Cerebellar nuclear complex (tissue), 1 donor: ENCODE measurements around the gene RBM14.
A peak's percentile ranks its signal among the peaks of the same experiment; 100 is the strongest.
"Not testable (repeated sequence)": the region's sequence is repeated elsewhere in the genome, so short reads cannot be mapped to it uniquely, and the experiment has no call there.

Experiments used
- DNase-seq, 2 experiments: peaks; one replicate each; lab custom pipeline; 2025; lab: John Stamatoyannopoulos, UW

The RBM14 gene

GRCh38 chr11:66636411-66636810 is 20.0 kb downstream of the RBM14 start:
- no peak for DNase-seq

DNA sequence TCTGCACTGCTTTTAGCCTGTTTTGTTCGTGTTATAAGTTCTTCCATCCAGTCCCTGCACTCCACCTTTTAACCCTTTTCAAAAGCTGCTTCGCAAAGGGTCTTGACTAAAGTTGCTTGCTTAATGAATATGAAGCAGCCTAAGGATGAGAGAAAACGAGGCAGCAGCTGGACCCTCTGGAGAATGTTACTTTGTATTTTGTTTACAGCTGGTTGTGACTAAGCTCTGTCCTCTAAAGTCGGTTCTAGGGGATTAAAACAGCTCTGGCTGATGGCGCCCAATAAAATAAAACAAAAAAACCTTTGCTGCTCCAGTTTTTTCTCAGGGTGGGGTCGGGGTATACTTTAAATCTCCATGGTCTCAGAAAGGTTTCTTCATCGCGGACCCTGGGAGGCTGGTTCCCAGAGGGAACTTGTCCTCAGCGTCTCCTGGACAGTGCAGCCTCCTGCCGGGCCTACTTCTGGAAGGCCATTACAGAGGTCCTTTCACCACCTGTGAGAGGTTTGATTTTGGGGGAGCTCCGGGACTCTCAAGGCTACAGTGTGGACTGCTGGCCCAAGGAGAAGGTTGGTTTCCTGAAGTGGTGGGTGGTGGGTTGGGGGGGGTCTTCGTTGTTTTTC is 21.2 kb downstream of the RBM14 start:
- no peak for DNase-seq

- DNase-seq, result peak; percentile 96 to 98
Observed at GRCh38 chr11:66638177-66639065, 22.0 kb downstream of the RBM14 start, which contains the start of gene RBM4. Gene RBM4, plus strand, starts transcription at chr11:66638703. Its CDS starts 1,009 bp downstream, at chr11:66639712.

DNA sequence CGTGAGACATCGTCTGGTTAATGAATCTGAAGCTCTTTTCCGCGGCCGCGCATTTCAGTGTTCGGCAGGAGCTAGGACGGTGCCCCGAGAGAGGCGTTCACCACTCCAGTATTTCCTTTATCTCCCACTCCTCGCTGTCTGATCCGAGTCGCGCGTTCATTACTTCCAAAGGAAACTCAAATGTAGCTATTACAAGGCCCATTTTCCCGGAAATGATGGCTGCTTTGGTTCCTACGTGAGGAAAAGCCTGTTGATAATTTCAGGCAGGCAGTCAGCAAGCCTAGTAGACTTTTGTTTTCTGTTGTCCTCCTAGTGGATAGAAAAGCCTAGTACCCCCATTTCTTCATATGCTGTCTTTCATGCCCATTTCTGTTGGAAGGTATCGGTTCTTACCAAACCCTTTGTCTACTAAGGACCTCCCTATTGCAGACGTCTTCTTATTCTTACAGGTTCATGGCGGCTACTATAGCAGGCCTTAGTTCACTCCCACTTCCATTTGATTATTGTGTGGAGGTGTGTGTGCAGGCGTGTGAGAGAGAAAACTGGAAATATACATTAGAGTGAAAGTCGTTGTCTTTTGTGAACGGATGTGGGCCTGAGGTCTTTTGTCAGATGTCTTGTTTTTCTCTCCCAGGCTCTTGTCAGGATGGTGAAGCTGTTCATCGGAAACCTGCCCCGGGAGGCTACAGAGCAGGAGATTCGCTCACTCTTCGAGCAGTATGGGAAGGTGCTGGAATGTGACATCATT is 22.8 kb downstream of the RBM14 start:
- DNase-seq, result no peak

- DNase-seq, result not testable (repeated sequence)
Observed at GRCh38 chr11:66639814-66640340, 23.4 kb downstream of the RBM14 start.

GRCh38 chr11:66641834-66642233 is 25.4 kb downstream of the RBM14 start:
- DNase-seq, result no peak

DNA sequence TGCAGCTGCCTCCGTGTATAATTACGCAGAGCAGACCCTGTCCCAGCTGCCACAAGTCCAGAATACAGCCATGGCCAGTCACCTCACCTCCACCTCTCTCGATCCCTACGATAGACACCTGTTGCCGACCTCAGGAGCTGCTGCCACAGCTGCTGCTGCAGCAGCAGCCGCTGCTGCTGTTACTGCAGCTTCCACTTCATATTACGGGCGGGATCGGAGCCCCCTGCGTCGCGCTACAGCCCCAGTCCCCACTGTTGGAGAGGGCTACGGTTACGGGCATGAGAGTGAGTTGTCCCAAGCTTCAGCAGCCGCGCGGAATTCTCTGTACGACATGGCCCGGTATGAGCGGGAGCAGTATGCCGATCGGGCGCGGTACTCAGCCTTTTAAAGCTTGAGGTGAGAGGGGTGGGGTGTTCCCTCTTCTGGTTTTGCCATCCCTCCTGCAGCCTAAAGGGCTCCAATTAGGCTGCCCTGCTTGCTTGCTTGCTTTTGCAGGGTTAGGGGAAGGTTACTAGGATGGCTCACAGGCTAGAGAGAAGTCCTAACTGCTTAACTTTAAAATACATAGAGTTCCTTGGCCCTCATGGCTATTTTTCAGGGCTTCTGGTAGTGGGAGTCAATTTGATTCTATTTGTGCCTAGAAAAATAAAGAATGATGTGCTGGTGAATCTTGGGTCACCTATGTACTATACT is 27.5 kb downstream of the RBM14 start:
- DNase-seq, result no peak

DNA sequence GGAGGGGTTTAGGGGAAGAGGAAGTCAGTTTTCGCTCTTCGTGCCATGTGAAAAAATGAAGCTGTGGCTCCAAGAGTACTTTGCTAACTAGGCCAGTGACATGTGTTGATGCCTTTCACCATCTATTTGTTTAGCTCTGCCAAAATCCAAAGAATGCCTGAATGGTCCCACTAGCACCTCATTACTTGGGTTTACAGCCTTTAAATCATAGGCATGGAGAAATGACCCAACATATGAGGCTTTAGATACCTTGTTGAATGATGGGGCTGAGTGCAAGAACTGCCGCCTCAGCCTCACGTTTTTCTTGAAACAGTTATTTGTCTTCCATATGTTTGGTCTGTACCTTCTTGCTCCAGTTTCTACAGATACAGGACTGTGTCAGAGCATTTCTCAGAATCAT is 30.4 kb downstream of the RBM14 start:
- DNase-seq, result no peak

DNA sequence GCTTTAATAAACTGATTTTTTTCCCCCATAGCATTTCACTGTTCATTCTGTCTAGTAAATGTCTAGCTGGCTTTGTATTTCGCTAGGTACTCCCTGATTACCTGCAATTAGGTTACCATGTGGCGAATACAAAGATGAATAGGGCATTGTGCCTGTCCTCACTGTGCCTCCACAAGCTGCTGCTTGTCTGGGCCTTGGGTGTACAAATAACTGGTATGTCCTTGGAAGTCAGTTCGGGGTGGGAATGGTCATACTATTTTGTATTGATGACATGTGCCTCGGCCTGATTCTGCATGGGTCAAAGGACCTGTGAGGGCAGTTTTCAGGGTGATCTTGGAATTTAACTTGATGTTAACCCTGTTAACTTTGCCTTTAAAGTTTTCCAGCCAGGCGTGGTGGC is 33.5 kb downstream of the RBM14 start:
- DNase-seq, result no peak

DNA sequence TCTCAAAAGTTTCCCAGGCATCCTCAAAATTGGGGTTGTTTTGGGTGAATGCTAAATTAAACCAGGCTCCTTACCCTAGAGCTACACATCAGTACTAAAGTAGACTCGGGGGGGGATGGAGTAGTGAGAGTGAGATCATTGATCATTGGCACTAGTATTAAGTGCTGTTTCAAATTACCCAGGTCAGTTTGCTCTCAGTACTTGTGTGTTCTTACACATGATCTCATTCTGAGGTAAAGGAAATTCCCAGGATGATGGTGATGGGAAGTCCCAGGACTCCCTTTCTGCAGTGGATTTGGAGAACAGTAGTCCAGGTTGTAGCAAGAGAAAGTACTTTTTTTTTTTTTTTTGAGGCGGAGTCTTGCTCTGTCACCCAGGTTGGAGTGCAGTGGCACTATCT is 34.6 kb downstream of the RBM14 start:
- DNase-seq, result no peak

DNA sequence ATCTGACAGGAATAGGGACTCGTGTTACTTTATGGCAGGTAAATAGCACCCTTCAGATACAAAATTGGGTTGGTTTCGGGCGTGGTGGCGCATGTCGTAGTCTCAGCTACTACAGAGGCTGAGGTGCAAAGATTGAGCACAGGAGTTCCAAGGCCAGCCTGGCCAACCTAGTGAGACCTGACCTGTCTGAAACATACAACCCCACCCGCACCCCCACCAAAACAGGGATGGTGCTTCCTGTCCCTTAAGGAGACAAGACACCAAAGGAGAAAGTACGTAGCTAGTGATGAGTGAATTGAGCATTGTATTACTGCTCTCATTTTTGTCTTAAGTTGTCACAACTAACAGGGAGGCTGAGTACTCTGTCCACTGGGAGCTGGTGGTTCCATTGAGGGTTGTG is 36.2 kb downstream of the RBM14 start:
- no peak for DNase-seq

- DNase-seq, result no peak
Observed at GRCh38 chr11:66653123-66653522, 36.7 kb downstream of the RBM14 start.

DNA sequence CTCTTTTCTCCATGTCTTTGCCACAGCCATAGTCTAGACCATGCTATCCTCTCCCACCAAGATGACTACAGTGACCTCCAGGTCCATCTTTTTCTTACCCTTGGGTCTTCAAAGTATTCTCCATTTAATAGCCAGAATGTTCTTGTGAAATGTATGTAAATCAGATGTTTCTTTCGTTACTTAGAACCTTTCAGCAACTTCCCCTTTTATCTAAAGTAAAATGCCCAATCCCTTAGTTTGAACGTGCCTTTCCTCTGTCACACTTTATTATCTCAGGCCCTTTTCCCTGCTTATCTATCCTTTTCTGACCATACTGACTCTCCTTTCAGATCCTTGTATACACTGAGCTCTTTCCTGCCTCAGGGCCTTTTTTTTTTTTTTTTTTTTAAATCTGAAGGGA is 43.3 kb downstream of the RBM14 start:
- DNase-seq, result no peak

DNA sequence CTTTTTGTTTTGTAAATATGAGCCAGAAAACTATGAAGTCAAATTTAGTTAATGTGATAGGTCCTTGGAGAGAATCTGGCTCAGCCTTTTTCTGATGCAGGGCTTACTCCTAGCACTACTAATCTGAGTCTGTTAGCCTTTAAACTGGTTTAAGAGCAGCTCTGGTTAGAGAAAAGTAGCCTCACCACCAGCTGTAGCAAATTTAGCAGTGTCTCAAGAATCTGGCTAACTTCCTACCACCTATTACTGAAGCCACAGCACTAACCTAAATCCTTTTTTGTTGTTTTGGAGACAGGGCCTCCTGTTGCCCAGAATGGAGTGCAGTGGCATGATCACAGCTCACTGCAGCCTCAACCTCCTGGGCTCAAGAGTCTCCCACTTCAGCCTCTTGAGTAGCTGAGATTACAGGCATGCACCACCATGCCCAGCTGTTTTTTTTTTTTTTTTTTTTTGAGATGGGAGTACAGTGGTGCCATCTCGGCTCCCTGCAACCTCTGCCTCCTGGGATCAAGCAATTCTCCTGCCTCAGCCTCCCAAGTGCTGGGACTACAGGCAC is 47.4 kb downstream of the RBM14 start:
- DNase-seq, result no peak

DNA sequence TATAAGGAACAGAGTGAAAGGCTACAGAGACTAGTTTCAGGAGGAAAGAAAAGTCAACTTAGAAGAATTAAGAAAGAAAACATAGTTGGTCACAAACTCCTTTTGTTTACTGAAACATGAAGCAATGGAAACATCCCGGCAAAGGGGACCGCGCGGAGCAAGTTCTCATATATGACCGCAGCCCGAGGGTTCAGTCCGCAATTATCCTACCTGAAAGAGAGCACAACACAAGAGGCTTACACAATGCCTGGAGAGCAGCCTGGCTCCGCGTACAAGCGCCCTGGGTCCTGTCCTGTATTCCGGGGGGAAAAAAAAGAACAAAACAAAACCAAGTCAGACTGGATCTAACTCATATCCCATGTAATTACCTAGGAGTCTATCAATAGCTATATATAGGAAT is 48.9 kb downstream of the RBM14 start:
- no peak for DNase-seq

- no peak for DNase-seq
Observed at GRCh38 chr11:66670816-66671215, 54.4 kb downstream of the RBM14 start.

- DNase-seq, result no peak
Observed at GRCh38 chr11:66674964-66675602, 58.7 kb downstream of the RBM14 start.

DNA sequence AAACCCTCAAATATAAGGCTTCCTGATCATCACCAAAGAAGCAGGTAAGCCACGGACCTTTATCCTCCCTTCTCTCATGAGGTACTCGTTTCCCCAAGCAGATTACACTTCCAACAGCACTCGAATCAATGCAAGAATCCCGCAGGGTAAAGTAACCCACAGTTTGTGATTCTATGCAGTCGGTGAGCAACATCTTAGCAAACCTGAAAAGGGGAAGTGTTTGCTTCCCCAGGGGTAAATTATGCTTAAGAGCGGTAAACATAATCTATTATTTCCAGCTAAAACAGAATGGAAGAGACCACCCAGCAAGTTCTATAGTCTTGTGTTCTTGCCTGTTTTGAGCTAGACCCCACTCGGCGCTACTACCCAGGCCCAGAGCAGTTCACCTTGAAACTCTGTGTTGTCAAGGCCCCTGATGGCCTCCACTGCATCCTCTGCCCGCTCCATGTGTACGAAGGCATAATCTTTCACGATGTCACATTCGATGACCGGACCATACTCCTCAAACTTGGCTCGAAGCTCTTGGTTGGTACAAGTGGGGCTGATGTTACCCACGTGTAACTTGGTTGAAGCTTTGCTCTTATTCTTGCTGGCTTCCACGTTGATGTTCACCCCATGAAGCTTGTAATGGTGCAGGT is 60.0 kb downstream of the RBM14 start:
- DNase-seq, result no peak
